ENCODE results near the gene UMAD1. TPM values are rescaled to one million over a fixed set of nuclear protein-coding genes. Genes with fewer than 3 reads are reported as not detected.

UMAD1 gene
- 10 to 100 TPM in 2 of 4 donors, 1 to 10 TPM in 2; 6.1 to 11.2 (median 9.3) TPM for total RNA-seq

- H3K9me3 ChIP-seq, result no peaks in the 10 kb centered on the region
- peaks cover 20 to 21% (median 20%) of the 10 kb centered on the region in 4 donors for H3K4me1 ChIP-seq
- peak; percentile 99 for DNase-seq (ENCODE audit: extremely low spot score)
- 0% methylated on average over 33 of the region's 68 CpGs for WGBS
- intact Hi-C loops (cut with DNase I), result loop anchor here (5.0 kb wide), 1 partner anchor 458 kb away; the partner anchor contains the start of gene C1GALT1
- H3K27me3 ChIP-seq, result no peaks in the 10 kb centered on the region
- H3K4me3 ChIP-seq, result peak within 1 kb of the TSS; percentile 73 to 87 (median 78)
- H3K36me3 ChIP-seq, result peaks cover 0 to 17% (median 8%) of the 10 kb centered on the region in 4 donors
- peak; percentile 88 to 89 for TF ChIP-seq POLR2AphosphoS5 (IDR thresholded peaks at IDR 0.05)
- TF ChIP-seq, protein P1, sequence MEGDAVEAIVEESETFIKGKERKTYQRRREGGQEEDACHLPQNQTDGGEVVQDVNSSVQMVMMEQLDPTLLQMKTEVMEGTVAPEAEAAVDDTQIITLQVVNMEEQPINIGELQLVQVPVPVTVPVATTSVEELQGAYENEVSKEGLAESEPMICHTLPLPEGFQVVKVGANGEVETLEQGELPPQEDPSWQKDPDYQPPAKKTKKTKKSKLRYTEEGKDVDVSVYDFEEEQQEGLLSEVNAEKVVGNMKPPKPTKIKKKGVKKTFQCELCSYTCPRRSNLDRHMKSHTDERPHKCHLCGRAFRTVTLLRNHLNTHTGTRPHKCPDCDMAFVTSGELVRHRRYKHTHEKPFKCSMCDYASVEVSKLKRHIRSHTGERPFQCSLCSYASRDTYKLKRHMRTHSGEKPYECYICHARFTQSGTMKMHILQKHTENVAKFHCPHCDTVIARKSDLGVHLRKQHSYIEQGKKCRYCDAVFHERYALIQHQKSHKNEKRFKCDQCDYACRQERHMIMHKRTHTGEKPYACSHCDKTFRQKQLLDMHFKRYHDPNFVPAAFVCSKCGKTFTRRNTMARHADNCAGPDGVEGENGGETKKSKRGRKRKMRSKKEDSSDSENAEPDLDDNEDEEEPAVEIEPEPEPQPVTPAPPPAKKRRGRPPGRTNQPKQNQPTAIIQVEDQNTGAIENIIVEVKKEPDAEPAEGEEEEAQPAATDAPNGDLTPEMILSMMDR (IDR thresholded peaks at IDR 0.05), result no peak
- peak; percentile 27 for TF ChIP-seq POLR2A (IDR thresholded peaks at IDR 0.05; ENCODE audit: low read depth)
- H3K27ac ChIP-seq (replicated peaks in 1 of 4), result peak within 1 kb of the TSS; percentile 88 to 93 (median 90)
Measured at GRCh38 chr7:7640221-7641128, at the start of gene UMAD1. UMAD1 (plus strand) TSS chr7:7640752; CDS start chr7:7673372, 32,620 bp downstream.

- Histone ChIP-seq H3K4me1 (no peaks in the 10 kb centered on the region), H3K36me3 (peaks cover 5 to 61% (median 40%) of the 10 kb centered on the region in 4 donors), H3K27ac (replicated peaks in 1 of 4) (no peak overlapping the region), H3K4me3 (no peak overlapping the region), H3K9me3 (no peaks in the 10 kb centered on the region), H3K27me3 (no peaks in the 10 kb centered on the region)
- WGBS, result 81% methylated on average over 1 of the region's 1 CpG
- TF ChIP-seq POLR2A (IDR thresholded peaks at IDR 0.05; ENCODE audit: low read depth) (no peak), POLR2AphosphoS5 (IDR thresholded peaks at IDR 0.05) (no peak), EP300 (IDR thresholded peaks at IDR 0.05) (no peak)
- TF ChIP-seq, protein P1 (IDR thresholded peaks at IDR 0.05), result peak in 2 of 3 experiments; percentile 4 to 29
- intact Hi-C loops (cut with DNase I), result no loop called here
- DNase-seq (ENCODE audit: extremely low spot score), result no peak
Measured at GRCh38 chr7:7595451-7595850, 45.1 kb upstream of the UMAD1 start.

- Histone ChIP-seq H3K4me1 (no peaks in the 10 kb centered on the region), H3K9me3 (no peaks in the 10 kb centered on the region), H3K4me3 (no peak overlapping the region), H3K27me3 (no peaks in the 10 kb centered on the region), H3K36me3 (peaks cover 5 to 62% (median 40%) of the 10 kb centered on the region in 4 donors), H3K27ac (replicated peaks in 1 of 4) (no peak overlapping the region)
- TF ChIP-seq POLR2A (IDR thresholded peaks at IDR 0.05; ENCODE audit: low read depth), result no peak
- no peak for TF ChIP-seq POLR2AphosphoS5 (IDR thresholded peaks at IDR 0.05)
- TF ChIP-seq, protein P1 (IDR thresholded peaks at IDR 0.05), result no peak
- TF ChIP-seq EP300 (IDR thresholded peaks at IDR 0.05), result no peak
- 91% methylated on average over 5 of the region's 5 CpGs for WGBS
- DNase-seq (ENCODE audit: extremely low spot score), result no peak
- intact Hi-C loops (cut with DNase I), result no loop called here
Measured at GRCh38 chr7:7596176-7596575, 44.4 kb upstream of the UMAD1 start.

DNA sequence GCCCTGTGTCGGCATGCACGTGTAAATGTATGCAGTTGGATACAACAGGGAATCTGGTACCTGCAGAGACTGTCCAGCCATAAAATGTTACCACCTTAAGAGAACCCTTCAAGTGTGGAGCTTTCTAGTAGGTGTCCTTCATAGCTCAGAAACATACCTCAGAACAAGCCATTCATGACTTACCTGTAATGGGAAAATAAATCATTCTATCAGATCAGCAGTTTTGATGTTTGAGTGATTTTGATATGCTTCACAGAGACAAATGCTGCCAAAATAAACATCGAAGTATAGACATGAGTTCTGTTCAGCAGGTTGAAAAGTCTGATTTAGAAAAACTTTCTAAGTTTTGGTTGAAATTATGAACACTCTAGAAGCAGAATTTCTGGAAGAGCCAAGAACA, 33.5 kb upstream of the UMAD1 start:
- peaks cover 0 to 29% (median 10%) of the 10 kb centered on the region in 4 donors for H3K36me3 ChIP-seq
- intact Hi-C loops (cut with DNase I), result no loop called here
- no peak overlapping the region for H3K27ac ChIP-seq (replicated peaks in 1 of 4)
- H3K4me1 ChIP-seq, result no peaks in the 10 kb centered on the region
- DNase-seq (ENCODE audit: extremely low spot score), result no peak
- no peak overlapping the region for H3K4me3 ChIP-seq
- no peaks in the 10 kb centered on the region for H3K9me3 ChIP-seq
- no peaks in the 10 kb centered on the region for H3K27me3 ChIP-seq
- TF ChIP-seq, protein P1 (IDR thresholded peaks at IDR 0.05), result no peak
- TF ChIP-seq POLR2AphosphoS5 (IDR thresholded peaks at IDR 0.05) (no peak), EP300 (IDR thresholded peaks at IDR 0.05) (no peak), POLR2A (IDR thresholded peaks at IDR 0.05; ENCODE audit: low read depth) (no peak)
- 65% methylated on average over 3 of the region's 3 CpGs for WGBS
